SJSA1 (cell line): ENCODE measurements around the gene SLC2A3. TPM values are rescaled to one million over a fixed set of nuclear protein-coding genes. Genes with fewer than 3 reads are reported as not detected.
"Not testable (repeated sequence)": the region's sequence is repeated elsewhere in the genome, so short reads cannot be mapped to it uniquely, and the experiment has no call there.

ENCODE experiments used
- DNase-seq, 2 experiments: peaks; one replicate each; pipeline ENCODE4 v3.0.0-alpha.2; 2015 to 2020; ENCODE audit warnings: low spot score in 2 of 2, low read depth in 1 of 2
- H3K27ac ChIP-seq: fragments of 250-450 bp; sonication (Bioruptor Pico); 2 replicates; pipeline ENCODE4 v1.5.1; 2020; ENCODE audit warnings: mild to moderate bottlenecking, moderate library complexity
- H3K27me3 ChIP-seq: fragments of 250-450 bp; sonication (Bioruptor Pico); replicated peaks from 2 replicates; pipeline ENCODE4 v1.5.1; 2020; ENCODE audit warnings: mild to moderate bottlenecking, moderate library complexity
- H3K36me3 ChIP-seq: fragments of 250-450 bp; sonication (Bioruptor Pico); 2 replicates; pipeline ENCODE4 v1.5.1; 2020; ENCODE audit warnings: mild to moderate bottlenecking
- H3K4me1 ChIP-seq: fragments of 250-450 bp; sonication (Bioruptor Pico); replicated peaks from 2 replicates; pipeline ENCODE4 v1.6.1; 2021; ENCODE audit warnings: mild to moderate bottlenecking
- H3K4me3 ChIP-seq: fragments of 250-450 bp; sonication (Bioruptor Pico); 2 replicates; pipeline ENCODE4 v1.5.1; 2020; ENCODE audit warnings: mild to moderate bottlenecking
- H3K9me3 ChIP-seq: fragments of 250-450 bp; sonication (Bioruptor Pico); replicated peaks from 2 replicates; pipeline ENCODE4 v1.5.1; 2020; ENCODE audit warnings: mild to moderate bottlenecking
- total RNA-seq: library from RNA; depleted of rRNA; stranded (reverse); fragments of >200 nt; shearing (Covaris generic); gene quantifications from 2 replicates; pipeline ENCODE4 v1.2.3, GENCODE V29; 2014

SLC2A3 gene
- total RNA-seq, 1 experiment from 2014 or later = 13.7 TPM

DNA sequence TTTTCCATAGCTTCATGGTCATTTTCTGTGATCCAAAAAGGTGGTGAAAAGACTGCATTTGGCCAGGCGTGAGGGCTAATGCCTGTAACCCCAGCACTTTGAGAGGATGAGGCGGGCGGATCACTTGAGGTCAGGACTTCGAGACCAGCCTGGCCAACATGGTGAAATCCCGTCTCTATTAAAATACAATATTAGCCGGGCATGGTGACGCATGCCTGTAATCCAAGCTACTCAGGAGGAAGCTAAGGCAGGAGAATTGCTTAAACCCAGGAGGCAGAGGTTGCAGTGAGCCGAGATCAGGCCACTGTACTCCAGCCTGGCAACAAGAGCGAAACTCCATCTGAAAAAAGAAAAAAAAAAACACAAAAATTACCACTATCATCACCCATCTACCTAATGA is 28.7 kb upstream of the SLC2A3 start:
- not testable (repeated sequence) for H3K4me3 ChIP-seq, H3K36me3 ChIP-seq, H3K27me3 ChIP-seq, H3K9me3 ChIP-seq, H3K27ac ChIP-seq, DNase-seq
- peaks cover 25% of the 10 kb centered on the region for H3K4me1 ChIP-seq

DNA sequence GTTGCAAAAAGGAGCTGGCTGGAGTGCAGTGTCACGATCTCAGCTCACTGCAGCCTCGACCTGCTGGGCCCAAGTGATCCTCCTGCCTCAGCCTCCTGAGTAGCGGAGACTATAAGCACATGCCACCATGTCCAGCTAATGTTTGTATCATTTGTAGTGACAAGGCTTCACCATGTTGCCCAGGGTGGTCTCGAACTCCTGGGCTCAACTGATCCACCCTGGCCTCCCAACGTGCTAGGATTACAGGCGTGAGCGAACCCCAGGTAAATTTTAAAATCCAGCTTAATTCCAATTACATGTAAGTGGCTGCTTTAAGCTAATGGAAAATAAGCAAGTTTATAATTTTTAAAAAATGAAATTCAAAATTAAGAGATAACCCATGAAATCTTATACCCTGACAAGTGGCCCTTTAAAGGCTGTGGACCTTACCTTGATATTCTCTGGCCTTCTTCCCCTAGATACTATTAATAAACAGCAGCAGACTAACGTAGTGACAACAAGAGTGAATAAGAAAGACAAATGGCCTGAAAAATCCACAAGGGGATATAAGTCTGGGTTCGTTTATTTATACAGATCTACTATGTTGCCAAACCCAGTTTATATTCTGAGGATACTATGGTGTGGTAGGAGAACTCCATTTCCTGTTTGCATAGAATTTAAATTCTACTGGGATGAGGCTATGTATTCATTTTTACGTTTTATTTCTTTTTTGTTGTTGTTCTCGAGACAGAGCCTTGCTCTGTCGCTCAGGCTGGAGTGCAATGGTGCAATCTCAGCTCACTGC is 25.6 kb upstream of the SLC2A3 start:
- Histone ChIP-seq H3K4me3 (no peak overlapping the region; the same call in 1 of the 2 replicates), H3K27ac (peak overlapping the region; percentile 34; the same call in 1 of the 2 replicates), H3K27me3 (no peaks in the 10 kb centered on the region), H3K4me1 (peaks cover 37% of the 10 kb centered on the region), H3K36me3 (no peaks in the 10 kb centered on the region), H3K9me3 (no peaks in the 10 kb centered on the region)
- peak in 1 of 2 experiments; percentile 77 for DNase-seq

- Histone ChIP-seq H3K36me3 (no peaks in the 10 kb centered on the region), H3K9me3 (no peaks in the 10 kb centered on the region), H3K4me3 (no peak overlapping the region), H3K27ac (no peak overlapping the region; the same call in 1 of the 2 replicates), H3K27me3 (no peaks in the 10 kb centered on the region), H3K4me1 (peaks cover 37% of the 10 kb centered on the region)
- DNase-seq = peak in 1 of 2 experiments; percentile 14
These were observed 23.7 kb upstream of the SLC2A3 start for GRCh38 chr12:7959701-7960121.

- no peak for DNase-seq
- Histone ChIP-seq H3K27me3 (no peaks in the 10 kb centered on the region), H3K4me3 (no peak overlapping the region), H3K36me3 (no peaks in the 10 kb centered on the region), H3K27ac (peak overlapping the region; percentile 56), H3K9me3 (no peaks in the 10 kb centered on the region), H3K4me1 (peaks cover 37% of the 10 kb centered on the region)
These were observed 23.3 kb upstream of the SLC2A3 start for GRCh38 chr12:7959278-7959677.

GRCh38 chr12:7954877-7955276 is 18.9 kb upstream of the SLC2A3 start:
- H3K4me3 ChIP-seq, H3K36me3 ChIP-seq, H3K27ac ChIP-seq, H3K9me3 ChIP-seq, H3K27me3 ChIP-seq, DNase-seq: not testable (repeated sequence)
- H3K4me1 ChIP-seq = peaks cover 15% of the 10 kb centered on the region

- H3K27me3 ChIP-seq, H3K27ac ChIP-seq, H3K36me3 ChIP-seq, H3K4me3 ChIP-seq, H3K9me3 ChIP-seq, DNase-seq: not testable (repeated sequence)
- peaks cover 10% of the 10 kb centered on the region for H3K4me1 ChIP-seq
These were observed 18.4 kb upstream of the SLC2A3 start for GRCh38 chr12:7954418-7954817.

DNA sequence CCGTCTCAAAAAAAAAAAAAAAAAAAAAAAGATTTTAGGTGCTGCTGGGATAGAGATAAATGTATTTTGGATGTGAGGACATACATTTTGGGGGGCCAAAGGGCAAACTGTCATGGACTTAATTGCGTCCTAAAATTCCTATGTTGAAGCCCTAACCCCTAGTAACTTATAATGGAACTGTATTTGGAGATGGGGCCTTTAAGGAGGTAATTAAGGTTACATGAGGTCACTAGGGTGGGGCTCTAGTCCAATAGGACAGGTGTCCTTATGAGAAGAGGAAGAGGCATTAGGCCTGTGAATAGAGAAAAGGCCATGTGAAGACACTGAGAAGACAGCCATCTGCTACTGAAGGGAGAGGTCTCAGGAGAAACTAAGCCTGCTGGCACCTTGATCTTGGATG is 17.9 kb upstream of the SLC2A3 start:
- not testable (repeated sequence) for H3K9me3 ChIP-seq, H3K27me3 ChIP-seq, H3K4me3 ChIP-seq, H3K36me3 ChIP-seq, DNase-seq, H3K27ac ChIP-seq, H3K4me1 ChIP-seq

- DNase-seq = no peak
- no peaks in the 10 kb centered on the region for H3K36me3 ChIP-seq
- no peaks in the 10 kb centered on the region for H3K27me3 ChIP-seq
- H3K4me3 ChIP-seq = no peak overlapping the region
- no peak overlapping the region for H3K27ac ChIP-seq
- H3K4me1 ChIP-seq = no peaks in the 10 kb centered on the region
- no peaks in the 10 kb centered on the region for H3K9me3 ChIP-seq
These were observed 15.7 kb upstream of the SLC2A3 start for GRCh38 chr12:7951671-7952070.

GRCh38 chr12:7950230-7950943 is 14.4 kb upstream of the SLC2A3 start:
- H3K9me3 ChIP-seq, H3K27me3 ChIP-seq, H3K27ac ChIP-seq, DNase-seq, H3K36me3 ChIP-seq, H3K4me1 ChIP-seq, H3K4me3 ChIP-seq: not testable (repeated sequence)

GRCh38 chr12:7948589-7949260 is 12.7 kb upstream of the SLC2A3 start:
- no peaks in the 10 kb centered on the region for H3K4me1 ChIP-seq

DNA sequence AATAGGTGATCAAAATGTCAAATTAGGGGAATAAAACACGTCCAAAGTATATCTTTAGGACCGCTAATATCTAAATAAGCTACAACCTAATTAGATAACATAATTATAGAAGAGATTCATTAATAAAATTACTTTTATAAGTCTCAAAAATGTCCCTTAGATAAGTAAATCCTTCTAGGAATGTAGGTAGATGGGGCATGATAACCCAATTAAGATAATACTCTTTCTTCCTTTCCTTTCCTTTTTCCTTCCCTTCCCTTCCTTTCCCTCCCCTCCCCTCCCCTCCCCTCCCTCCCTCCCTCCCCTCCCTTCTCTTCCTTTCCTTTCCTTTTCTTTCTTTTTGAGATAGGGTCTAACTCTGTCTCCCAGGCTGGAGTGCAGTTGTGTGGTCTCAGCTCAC is 11.0 kb upstream of the SLC2A3 start:
- H3K9me3 ChIP-seq = no peaks in the 10 kb centered on the region
- H3K27me3 ChIP-seq = no peaks in the 10 kb centered on the region
- no peak overlapping the region for H3K4me3 ChIP-seq
- H3K36me3 ChIP-seq = no peaks in the 10 kb centered on the region
- H3K4me1 ChIP-seq = no peaks in the 10 kb centered on the region
- DNase-seq = no peak
- no peak overlapping the region for H3K27ac ChIP-seq

More at GRCh38 chr12:7948589-7949260, 12.7 kb upstream of the SLC2A3 start:
- H3K4me3 ChIP-seq = no peak overlapping the region
- no peak overlapping the region for H3K27ac ChIP-seq
- H3K36me3 ChIP-seq = no peaks in the 10 kb centered on the region
- H3K9me3 ChIP-seq = no peaks in the 10 kb centered on the region
- no peak for DNase-seq
- no peaks in the 10 kb centered on the region for H3K27me3 ChIP-seq

DNA sequence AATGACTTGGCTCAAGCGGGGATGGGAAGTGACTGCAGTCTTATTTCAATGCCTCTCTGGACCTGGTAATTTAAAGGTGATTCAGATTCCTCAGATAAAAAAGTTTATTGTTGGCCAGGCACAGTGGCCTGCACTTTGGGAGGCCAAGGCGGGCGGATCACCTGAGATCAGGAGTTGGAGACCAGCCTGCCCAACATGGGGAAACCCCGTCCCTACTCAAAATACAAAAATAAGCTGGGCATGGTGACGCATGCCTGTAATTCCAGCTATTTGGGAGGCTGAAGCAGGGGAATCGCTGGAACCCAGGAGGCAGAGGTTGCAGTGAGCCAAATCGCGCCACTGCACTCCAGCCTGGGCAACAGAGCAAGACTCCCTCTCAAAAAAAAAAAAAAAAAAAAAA is 8.8 kb upstream of the SLC2A3 start:
- not testable (repeated sequence) for H3K9me3 ChIP-seq, H3K27ac ChIP-seq, H3K4me1 ChIP-seq, DNase-seq, H3K27me3 ChIP-seq, H3K36me3 ChIP-seq, H3K4me3 ChIP-seq

- DNase-seq = no peak
- Histone ChIP-seq H3K27me3 (no peaks in the 10 kb centered on the region), H3K4me3 (no peak overlapping the region), H3K9me3 (no peaks in the 10 kb centered on the region), H3K36me3 (no peaks in the 10 kb centered on the region), H3K4me1 (peaks cover 10% of the 10 kb centered on the region), H3K27ac (no peak overlapping the region)
These were observed 4.9 kb upstream of the SLC2A3 start for GRCh38 chr12:7940906-7941305.
